ENCODE data around the gene HPS1.

DNA sequence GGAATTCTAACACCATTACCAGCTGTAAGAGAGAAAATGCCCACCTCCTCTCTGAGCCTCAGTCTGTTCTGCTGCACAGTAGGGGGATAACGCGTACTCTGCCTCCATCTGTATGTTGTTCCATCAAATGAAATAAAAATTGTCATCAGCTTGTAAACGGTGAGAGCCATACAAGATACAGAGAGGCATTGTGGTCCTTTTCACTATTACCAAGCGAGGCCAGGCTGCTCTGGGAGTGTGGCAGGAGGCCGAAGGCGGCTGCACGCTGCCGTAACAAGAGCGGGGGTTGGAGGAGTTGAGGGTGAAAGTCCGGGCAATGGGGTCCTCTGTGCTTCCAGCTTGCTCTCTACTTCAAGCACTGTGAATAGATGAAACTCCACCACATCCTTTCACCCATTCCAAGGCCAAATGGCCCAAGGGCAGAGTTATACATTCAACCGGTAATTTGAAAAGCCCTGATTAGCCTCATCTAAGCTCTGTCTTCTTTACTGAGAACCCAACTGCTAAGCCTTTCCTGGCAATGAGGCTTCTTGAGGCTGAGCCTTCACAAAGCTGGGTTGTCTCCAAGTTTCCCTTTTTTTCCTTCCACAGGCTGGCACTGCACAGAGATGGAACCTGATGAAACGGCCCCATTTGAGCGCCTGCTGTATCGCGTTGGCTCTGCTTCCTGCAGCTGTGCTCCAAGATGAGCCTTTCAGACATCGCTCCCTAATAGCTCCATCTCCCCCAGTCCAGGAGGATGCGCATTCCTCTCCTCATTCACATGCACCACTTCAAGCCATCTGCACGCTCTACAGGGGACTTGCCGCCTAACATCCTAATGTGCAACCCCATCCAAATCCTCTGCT, 78.9 kb downstream of the HPS1 start:
- no peak for TF ChIP-seq EZH2phosphoT487 (IDR thresholded peaks at IDR 0.05; ENCODE audit: borderline replicate concordance, low read length)
- TF ChIP-seq, protein P1, sequence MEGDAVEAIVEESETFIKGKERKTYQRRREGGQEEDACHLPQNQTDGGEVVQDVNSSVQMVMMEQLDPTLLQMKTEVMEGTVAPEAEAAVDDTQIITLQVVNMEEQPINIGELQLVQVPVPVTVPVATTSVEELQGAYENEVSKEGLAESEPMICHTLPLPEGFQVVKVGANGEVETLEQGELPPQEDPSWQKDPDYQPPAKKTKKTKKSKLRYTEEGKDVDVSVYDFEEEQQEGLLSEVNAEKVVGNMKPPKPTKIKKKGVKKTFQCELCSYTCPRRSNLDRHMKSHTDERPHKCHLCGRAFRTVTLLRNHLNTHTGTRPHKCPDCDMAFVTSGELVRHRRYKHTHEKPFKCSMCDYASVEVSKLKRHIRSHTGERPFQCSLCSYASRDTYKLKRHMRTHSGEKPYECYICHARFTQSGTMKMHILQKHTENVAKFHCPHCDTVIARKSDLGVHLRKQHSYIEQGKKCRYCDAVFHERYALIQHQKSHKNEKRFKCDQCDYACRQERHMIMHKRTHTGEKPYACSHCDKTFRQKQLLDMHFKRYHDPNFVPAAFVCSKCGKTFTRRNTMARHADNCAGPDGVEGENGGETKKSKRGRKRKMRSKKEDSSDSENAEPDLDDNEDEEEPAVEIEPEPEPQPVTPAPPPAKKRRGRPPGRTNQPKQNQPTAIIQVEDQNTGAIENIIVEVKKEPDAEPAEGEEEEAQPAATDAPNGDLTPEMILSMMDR (IDR thresholded peaks at IDR 0.05; ENCODE audit: low read depth, low read length, poor library complexity, severe bottlenecking): no peak

Data from DOHH2 (cell line).